Activated CD8-positive, alpha-beta T cell treated with anti-CD3 and anti-CD28 coated beads for 36 hours (primary cell): Measurements from ENCODE around the gene PDE4B. TPM values are rescaled to one million over a fixed set of nuclear protein-coding genes. Genes with fewer than 3 reads are reported as not detected.
"Not testable (repeated sequence)": the region's sequence is repeated elsewhere in the genome, so short reads cannot be mapped to it uniquely, and the experiment has no call there.

ENCODE experiments used
- ATAC-seq: fragments of 200-7000 bp; cut with Tn5 transposase; one replicate; pipeline ENCODE4 v1.10.0; 2021; ENCODE audit warnings: mild to moderate bottlenecking, moderate library complexity
- CTCF ChIA-PET: fragments of 350-600 bp; sonication (Branson Sonifier 250); formaldehyde crosslinking; loops from one replicate; lab custom pipeline; 2021; ENCODE audit warnings: antibody characterized with exemption; lab: Charles Lee
- POLR2A ChIA-PET: fragments of 350-600 bp; sonication (Branson Sonifier 250); formaldehyde crosslinking; loops from one replicate; lab custom pipeline; 2021; ENCODE audit warnings: antibody characterized with exemption; lab: Charles Lee
- DNase-seq: peaks from one replicate; pipeline ENCODE4 v3.0.0-alpha.2; 2020
- H3K27ac Mint-ChIP-seq: one replicate; pipeline ENCODE4 v1.8.0; 2021; ENCODE audit warnings: mild to moderate bottlenecking, mixed read lengths
- H3K27me3 Mint-ChIP-seq: one replicate; pipeline ENCODE4 v1.8.0; 2021; ENCODE audit warnings: mixed read lengths
- H3K36me3 Mint-ChIP-seq: one replicate; pipeline ENCODE4 v1.8.0; 2021; ENCODE audit warnings: low read depth, mixed read lengths
- H3K4me1 Mint-ChIP-seq: one replicate; pipeline ENCODE4 v1.8.0; 2021; ENCODE audit warnings: low read depth, mixed read lengths
- H3K4me3 Mint-ChIP-seq: one replicate; pipeline ENCODE4 v1.8.0; 2021; ENCODE audit warnings: mild to moderate bottlenecking, moderate library complexity, mixed read lengths
- H3K9me3 Mint-ChIP-seq: one replicate; pipeline ENCODE4 v1.8.0; 2021; ENCODE audit warnings: mixed read lengths
- CTCF ChIP-seq: fragments of 200-600 bp; IDR thresholded peaks from one replicate; pipeline ENCODE4 v1.8.0; 2022; ENCODE audit warnings: antibody characterized with exemption, mild to moderate bottlenecking
- intact Hi-C: fragments of 100-400 bp; cut with micrococcal nuclease; formaldehyde crosslinking; loops from one replicate; pipeline ENCODE4 v1.10.0; 2022
- total RNA-seq, 2 experiments: library from RNA; stranded (reverse); gene quantifications; one replicate each; pipeline ENCODE4 v1.2.3, GENCODE V29; 2021

The PDE4B gene
- total RNA-seq, 2 experiments from 2014 or later = 32.4 to 33.1 TPM

GRCh38 chr1:65844296-65844695 lies 51.6 kb downstream of the PDE4B start:
- no peak overlapping the region for H3K4me3 Mint-ChIP-seq
- ChIA-PET CTCF (interaction anchor here (0.6 kb wide), 1 partner anchor 42 kb away, joined by 3 read pairs; no protein-coding TSS in a partner anchor), POLR2A (no interaction called here)
- H3K27ac Mint-ChIP-seq = no peak overlapping the region
- DNase-seq = no peak
- no peak for ATAC-seq
- H3K27me3 Mint-ChIP-seq = peaks cover 3% of the 10 kb centered on the region
- peaks cover 2% of the 10 kb centered on the region for H3K9me3 Mint-ChIP-seq
- H3K36me3 Mint-ChIP-seq = no peaks in the 10 kb centered on the region
- H3K4me1 Mint-ChIP-seq = no peaks in the 10 kb centered on the region
- no peak for TF ChIP-seq CTCF
- intact Hi-C loops = no loop called here

GRCh38 chr1:65844821-65845534 lies 52.3 kb downstream of the PDE4B start:
- DNase-seq (no peak), ATAC-seq (no peak)
- H3K27me3 Mint-ChIP-seq = peaks cover 1% of the 10 kb centered on the region
- ChIA-PET CTCF (no interaction called here), POLR2A (no interaction called here)
- H3K4me1 Mint-ChIP-seq = no peaks in the 10 kb centered on the region
- intact Hi-C loops = no loop called here
- peaks cover 7% of the 10 kb centered on the region for H3K9me3 Mint-ChIP-seq
- no peak for TF ChIP-seq CTCF
- no peak overlapping the region for H3K27ac Mint-ChIP-seq
- no peak overlapping the region for H3K4me3 Mint-ChIP-seq
- no peaks in the 10 kb centered on the region for H3K36me3 Mint-ChIP-seq

- Mint-ChIP-seq H3K27me3 (peaks cover 1% of the 10 kb centered on the region), H3K36me3 (no peaks in the 10 kb centered on the region), H3K4me3 (no peak overlapping the region), H3K27ac (no peak overlapping the region), H3K9me3 (peaks cover 9% of the 10 kb centered on the region), H3K4me1 (no peaks in the 10 kb centered on the region)
- no peak for TF ChIP-seq CTCF
- CTCF ChIA-PET = no interaction called here
- POLR2A ChIA-PET = no interaction called here
- intact Hi-C loops = no loop called here
- ATAC-seq (no peak), DNase-seq (no peak)
These were observed 52.9 kb downstream of the PDE4B start for GRCh38 chr1:65845535-65846060.

- Mint-ChIP-seq H3K36me3 (no peaks in the 10 kb centered on the region), H3K4me1 (no peaks in the 10 kb centered on the region), H3K4me3 (no peak overlapping the region), H3K27me3 (peaks cover 1% of the 10 kb centered on the region), H3K27ac (no peak overlapping the region), H3K9me3 (peaks cover 9% of the 10 kb centered on the region)
- DNase-seq = no peak
- POLR2A ChIA-PET = no interaction called here
- CTCF ChIA-PET = no interaction called here
- TF ChIP-seq CTCF = no peak
- no peak for ATAC-seq
- intact Hi-C loops = no loop called here
These were observed 54.2 kb downstream of the PDE4B start for GRCh38 chr1:65846866-65847265.

- H3K36me3 Mint-ChIP-seq = no peaks in the 10 kb centered on the region
- no peaks in the 10 kb centered on the region for H3K4me1 Mint-ChIP-seq
- ATAC-seq (no peak), DNase-seq (no peak)
- H3K9me3 Mint-ChIP-seq = peaks cover 9% of the 10 kb centered on the region
- peaks cover 1% of the 10 kb centered on the region for H3K27me3 Mint-ChIP-seq
- no peak overlapping the region for H3K4me3 Mint-ChIP-seq
- TF ChIP-seq CTCF = no peak
- ChIA-PET POLR2A (no interaction called here), CTCF (no interaction called here)
- H3K27ac Mint-ChIP-seq = no peak overlapping the region
- intact Hi-C loops = no loop called here
These were observed 57.6 kb downstream of the PDE4B start for GRCh38 chr1:65850281-65850680.

GRCh38 chr1:65856591-65856990 lies 63.9 kb downstream of the PDE4B start:
- POLR2A ChIA-PET, H3K27ac Mint-ChIP-seq, H3K27me3 Mint-ChIP-seq, intact Hi-C loops, CTCF ChIA-PET, H3K36me3 Mint-ChIP-seq, DNase-seq, H3K4me1 Mint-ChIP-seq, H3K9me3 Mint-ChIP-seq, H3K4me3 Mint-ChIP-seq, ATAC-seq: not testable (repeated sequence)
